HG03103 (cell line): Measurements from ENCODE around the gene NR3C2.
"Not testable (repeated sequence)": the region's sequence is repeated elsewhere in the genome, so short reads cannot be mapped to it uniquely, and the experiment has no call there.

ENCODE experiments used
- ATAC-seq: cut with Tn5 transposase; IDR thresholded peaks from one replicate; pipeline ENCODE4 v1.9.1; 2021; ENCODE audit warnings: low read depth; ENCODE audit not compliant: unreplicated experiment

The NR3C2 gene

GRCh38 chr4:148323316-148323715 is 118.9 kb downstream of the NR3C2 start:
- ATAC-seq: not testable (repeated sequence)

GRCh38 chr4:148315049-148315448 is 127.2 kb downstream of the NR3C2 start:
- no peak for ATAC-seq

GRCh38 chr4:148312956-148313490 is 129.2 kb downstream of the NR3C2 start:
- no peak for ATAC-seq

- ATAC-seq: no peak
These were observed 130.7 kb downstream of the NR3C2 start for GRCh38 chr4:148311526-148311925.

- no peak for ATAC-seq
These were observed 131.5 kb downstream of the NR3C2 start for GRCh38 chr4:148310756-148311155.

- no peak for ATAC-seq
These were observed 136.5 kb downstream of the NR3C2 start for GRCh38 chr4:148305751-148306150.

GRCh38 chr4:148302416-148302815 is 139.8 kb downstream of the NR3C2 start:
- no peak for ATAC-seq

- ATAC-seq: no peak
These were observed 141.3 kb downstream of the NR3C2 start for GRCh38 chr4:148300877-148301276.

- ATAC-seq: no peak
These were observed 142.9 kb downstream of the NR3C2 start for GRCh38 chr4:148299337-148299736.

GRCh38 chr4:148296498-148296897 is 145.7 kb downstream of the NR3C2 start:
- ATAC-seq: no peak

- no peak for ATAC-seq
These were observed 146.6 kb downstream of the NR3C2 start for GRCh38 chr4:148295642-148296041.

GRCh38 chr4:148293571-148293970 is 148.6 kb downstream of the NR3C2 start:
- no peak for ATAC-seq

- no peak for ATAC-seq
These were observed 149.5 kb downstream of the NR3C2 start for GRCh38 chr4:148292686-148293085.

- ATAC-seq: no peak
These were observed 152.5 kb downstream of the NR3C2 start for GRCh38 chr4:148289740-148290139.

- ATAC-seq: no peak
These were observed 153.8 kb downstream of the NR3C2 start for GRCh38 chr4:148288448-148288847.

- ATAC-seq: no peak
These were observed 155.1 kb downstream of the NR3C2 start for GRCh38 chr4:148287111-148287510.

- no peak for ATAC-seq
These were observed 156.2 kb downstream of the NR3C2 start for GRCh38 chr4:148286012-148286411.

- ATAC-seq: no peak
These were observed 158.5 kb downstream of the NR3C2 start for GRCh38 chr4:148283665-148284064.

- no peak for ATAC-seq
These were observed 163.9 kb downstream of the NR3C2 start for GRCh38 chr4:148278310-148278709.

GRCh38 chr4:148275266-148275665 is 166.9 kb downstream of the NR3C2 start:
- no peak for ATAC-seq

- no peak for ATAC-seq
These were observed 168.7 kb downstream of the NR3C2 start for GRCh38 chr4:148273501-148273986.

- ATAC-seq: no peak
These were observed 171.0 kb downstream of the NR3C2 start for GRCh38 chr4:148271166-148271565.

- no peak for ATAC-seq
These were observed 171.6 kb downstream of the NR3C2 start for GRCh38 chr4:148270630-148271029.
